DMS79 (cell line): Measurements from ENCODE around the gene IL17F.

ENCODE experiments used
- DNase-seq: peaks from one replicate; lab custom pipeline; 2025; lab: John Stamatoyannopoulos, UW

IL17F gene

GRCh38 chr6:52244400-52244799 is at the start of gene IL17F:
Gene IL17F, minus strand, starts transcription at chr6:52244500. Its CDS starts 71 bp downstream, at chr6:52244429.
- DNase-seq = no peak

DNA sequence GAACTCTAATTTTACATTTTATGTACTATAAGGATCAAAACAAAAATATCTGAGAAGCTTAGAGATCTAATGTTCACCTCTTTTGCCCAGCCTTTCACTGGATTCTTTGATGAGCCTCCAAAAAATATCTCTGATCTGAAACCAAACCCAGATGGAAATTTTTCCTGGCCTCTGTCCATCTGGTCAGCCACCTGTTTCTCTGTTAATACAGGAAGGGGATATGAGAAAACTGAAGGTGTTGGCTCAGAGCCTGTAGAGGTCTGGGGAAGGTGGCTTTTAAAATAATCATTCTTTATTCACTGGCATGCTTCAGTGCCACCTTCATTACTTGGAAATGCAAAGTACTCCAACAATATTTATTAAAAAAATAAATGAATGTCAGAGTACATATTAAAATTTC is 48.8 kb upstream of the IL17F start:
- peak; percentile 49 for DNase-seq

- no peak for DNase-seq
These were observed 44.5 kb upstream of the IL17F start for GRCh38 chr6:52288841-52289240.

DNA sequence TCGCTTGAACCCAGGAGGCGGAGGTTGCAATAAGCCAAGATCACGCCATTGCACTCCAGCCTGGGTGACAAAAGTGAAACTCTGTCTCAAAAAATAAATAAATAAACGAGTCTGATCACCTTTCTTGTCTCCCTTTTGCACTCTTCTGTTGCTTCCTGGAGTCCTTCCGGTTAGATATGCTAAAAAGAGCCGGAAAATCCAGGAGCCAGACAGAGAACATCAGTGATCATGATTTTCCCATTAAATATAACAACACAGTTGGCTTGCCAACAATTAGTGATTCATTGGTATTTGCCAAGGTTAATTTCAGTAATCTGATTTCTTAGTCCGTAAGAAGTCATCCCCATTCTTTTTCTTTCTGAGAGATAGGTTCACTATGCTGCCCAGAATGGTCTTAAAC is 43.9 kb upstream of the IL17F start:
- DNase-seq = no peak

- DNase-seq = peak; percentile 45
These were observed 42.6 kb upstream of the IL17F start for GRCh38 chr6:52286798-52287432.

GRCh38 chr6:52285177-52286068 is 41.1 kb upstream of the IL17F start:
- DNase-seq = peak; percentile 14

- DNase-seq = peak; percentile 99
These were observed 40.3 kb upstream of the IL17F start, which contains the start of gene MCM3 for GRCh38 chr6:52284460-52285176. Gene MCM3, minus strand, starts transcription at chr6:52284742. Its CDS starts 68 bp downstream, at chr6:52284674.

- peak; percentile 18 for DNase-seq
These were observed 39.8 kb upstream of the IL17F start for GRCh38 chr6:52284131-52284459.

DNA sequence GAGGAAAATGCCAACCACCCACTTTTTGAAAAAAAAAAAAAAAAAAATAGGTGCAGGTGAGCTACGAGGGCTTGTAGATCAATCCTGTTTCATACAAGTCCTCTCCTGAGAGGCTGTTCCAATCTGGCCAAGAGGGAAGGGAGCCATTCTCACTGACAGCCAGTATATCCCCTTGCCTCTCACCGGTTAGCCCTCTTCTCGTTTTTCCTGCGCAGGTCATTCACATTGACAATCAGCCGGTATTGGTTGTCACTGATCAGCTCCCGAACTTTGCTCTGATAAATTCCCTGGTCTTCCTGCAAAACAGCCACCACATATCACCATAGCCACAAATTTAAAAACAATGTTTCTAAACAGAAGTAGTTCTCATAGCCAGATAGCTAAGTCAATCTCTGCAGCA is 38.8 kb upstream of the IL17F start:
- DNase-seq = no peak

DNA sequence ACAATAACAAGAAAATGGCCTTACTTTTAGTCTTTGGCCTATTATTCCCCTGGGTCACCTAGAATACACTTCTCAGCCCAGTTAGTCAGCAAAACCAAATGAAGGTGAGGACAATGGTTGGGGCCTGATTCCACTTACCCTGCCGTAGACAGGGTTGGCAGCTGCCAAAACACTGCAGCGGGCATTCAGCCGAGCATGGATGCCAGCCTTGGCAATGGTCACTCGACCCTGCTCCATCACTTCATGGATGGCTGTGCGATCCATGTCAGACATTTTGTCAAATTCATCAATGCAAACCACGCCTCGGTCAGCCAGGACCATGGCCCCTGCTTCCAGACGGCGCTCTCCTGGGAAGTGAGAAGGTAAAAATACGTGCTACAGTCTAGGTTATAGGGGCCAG is 31.8 kb upstream of the IL17F start:
- DNase-seq = no peak

GRCh38 chr6:52271852-52272460 is 27.7 kb upstream of the IL17F start:
- DNase-seq = no peak

- DNase-seq = no peak
These were observed 19.6 kb upstream of the IL17F start for GRCh38 chr6:52263709-52264540.

DNA sequence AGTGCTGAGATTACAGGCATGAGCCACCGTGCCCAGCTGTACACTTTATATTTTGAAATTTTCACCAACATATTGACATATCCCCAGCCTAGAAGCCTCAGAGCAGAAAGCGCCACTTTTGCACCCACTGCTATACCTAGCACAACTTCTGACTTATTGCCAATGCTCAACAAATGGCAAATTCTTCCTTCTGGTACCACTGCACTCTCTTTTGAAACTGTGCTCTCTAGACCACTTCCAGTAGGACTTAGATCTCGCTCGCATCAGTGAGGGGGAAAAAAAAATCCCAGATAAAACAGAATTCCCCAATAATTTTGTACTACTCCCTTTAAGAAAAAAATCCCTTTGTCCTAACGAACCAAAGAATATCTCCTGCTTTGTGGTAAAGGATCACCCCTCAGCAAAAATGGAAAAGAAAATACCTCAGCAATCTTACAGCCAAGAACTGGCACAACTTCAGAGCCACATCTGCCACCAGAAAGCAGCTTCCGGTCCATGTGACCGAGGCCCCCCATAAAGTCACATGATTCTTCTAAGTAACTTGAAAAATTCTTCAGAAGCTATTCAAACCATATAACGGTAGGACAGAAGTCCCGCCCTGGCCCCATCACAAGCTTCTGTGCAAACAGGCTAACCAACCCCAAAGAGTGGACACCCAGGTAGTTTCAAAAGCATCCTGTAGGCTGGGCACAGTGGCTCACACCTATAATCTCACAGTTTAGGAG is 18.5 kb upstream of the IL17F start:
- no peak for DNase-seq

GRCh38 chr6:52261229-52261628 is 16.9 kb upstream of the IL17F start:
- DNase-seq = no peak

GRCh38 chr6:52260634-52261033 is 16.3 kb upstream of the IL17F start:
- DNase-seq = no peak

DNA sequence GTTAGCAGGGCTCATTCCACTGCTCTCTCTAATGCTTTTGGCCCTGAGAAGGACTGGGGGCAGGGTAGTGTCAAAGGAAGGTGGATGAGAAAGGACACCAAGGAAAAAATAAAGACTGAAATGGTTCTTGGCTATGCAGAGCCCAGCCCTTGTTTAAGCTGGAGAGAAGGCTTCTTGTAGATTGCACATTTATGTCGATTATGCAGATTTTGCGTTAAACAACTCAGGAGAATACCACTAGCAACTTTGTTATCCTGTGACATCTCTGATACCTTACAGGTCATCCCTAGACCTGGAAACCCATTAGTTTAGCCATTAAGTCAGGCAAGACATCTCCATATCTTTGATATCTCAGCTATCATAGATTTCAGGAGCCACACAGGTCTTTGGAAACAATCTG is 11.1 kb upstream of the IL17F start:
- no peak for DNase-seq

- no peak for DNase-seq
These were observed 10.6 kb upstream of the IL17F start for GRCh38 chr6:52254731-52255378.

GRCh38 chr6:52253494-52253893 is 9.2 kb upstream of the IL17F start:
- DNase-seq = no peak

- DNase-seq = no peak
These were observed 6.8 kb upstream of the IL17F start for GRCh38 chr6:52251113-52251512.

- no peak for DNase-seq
These were observed 4.8 kb upstream of the IL17F start for GRCh38 chr6:52249078-52249477.
